HG03066 (cell line): Measurements from ENCODE around the gene P3H2.
"Not testable (repeated sequence)": the region's sequence is repeated elsewhere in the genome, so short reads cannot be mapped to it uniquely, and the experiment has no call there.

ENCODE experiments used
- ATAC-seq: cut with Tn5 transposase; IDR thresholded peaks from one replicate; pipeline ENCODE4 v1.9.1; 2021; ENCODE audit warnings: low read depth; ENCODE audit not compliant: unreplicated experiment

P3H2 gene

DNA sequence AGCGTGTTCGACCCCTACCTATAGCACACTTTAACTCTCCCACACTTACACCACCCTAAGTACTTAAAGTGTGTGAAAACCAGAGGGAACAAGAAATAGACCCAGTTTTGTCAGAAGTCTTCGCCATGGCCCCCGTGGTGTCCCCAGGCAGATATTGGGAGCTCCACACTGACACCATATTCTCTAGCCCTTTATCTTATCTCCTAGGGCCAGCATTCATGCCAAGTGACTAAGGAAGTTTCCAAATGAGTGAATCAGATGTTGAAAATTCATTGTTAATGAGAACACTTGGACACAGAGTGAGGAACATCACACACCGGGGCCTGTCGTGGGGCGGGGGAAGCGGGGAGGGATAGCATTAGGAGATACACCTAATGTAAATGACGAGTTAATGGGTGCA, 31.8 kb downstream of the P3H2 start:
- no peak for ATAC-seq

DNA sequence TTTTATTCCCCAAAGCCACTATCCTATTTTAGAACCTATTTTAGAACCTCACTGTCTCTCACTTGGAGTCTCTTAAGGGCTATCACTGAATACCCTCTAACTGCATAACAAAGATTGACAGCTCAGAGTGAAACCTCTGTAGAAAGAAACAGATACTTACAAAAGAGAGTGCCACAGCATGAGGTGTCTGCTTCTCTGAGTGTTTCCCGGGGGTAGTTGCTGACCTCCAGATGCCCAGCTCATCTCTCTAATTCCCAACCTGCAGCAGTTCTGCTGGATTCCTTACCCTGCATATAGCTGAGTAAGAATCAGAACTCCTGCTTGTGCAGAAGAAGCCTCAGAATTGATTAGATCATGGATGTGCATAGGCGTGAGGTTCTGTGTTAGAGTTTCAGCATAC, 34.5 kb downstream of the P3H2 start:
- peak; percentile 76 for ATAC-seq

DNA sequence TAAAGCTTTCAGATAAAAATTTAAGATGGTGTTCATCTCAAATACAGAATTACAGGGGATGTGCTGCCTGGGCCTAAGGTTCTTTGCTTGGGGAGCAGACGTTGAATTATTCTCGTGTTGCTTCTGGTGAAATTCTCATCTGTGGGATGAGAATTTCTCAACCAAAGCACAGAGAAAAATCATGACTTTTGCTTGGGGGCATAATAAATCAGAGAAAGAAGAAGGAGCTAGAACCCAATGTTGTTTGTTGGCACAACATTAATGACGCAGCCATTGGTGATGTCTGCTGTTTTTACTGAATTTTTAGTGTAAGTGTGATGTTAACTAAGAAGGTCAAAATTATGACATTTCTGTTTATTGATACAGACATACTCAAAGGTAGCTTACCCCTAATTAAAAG, 35.7 kb downstream of the P3H2 start:
- ATAC-seq: no peak

DNA sequence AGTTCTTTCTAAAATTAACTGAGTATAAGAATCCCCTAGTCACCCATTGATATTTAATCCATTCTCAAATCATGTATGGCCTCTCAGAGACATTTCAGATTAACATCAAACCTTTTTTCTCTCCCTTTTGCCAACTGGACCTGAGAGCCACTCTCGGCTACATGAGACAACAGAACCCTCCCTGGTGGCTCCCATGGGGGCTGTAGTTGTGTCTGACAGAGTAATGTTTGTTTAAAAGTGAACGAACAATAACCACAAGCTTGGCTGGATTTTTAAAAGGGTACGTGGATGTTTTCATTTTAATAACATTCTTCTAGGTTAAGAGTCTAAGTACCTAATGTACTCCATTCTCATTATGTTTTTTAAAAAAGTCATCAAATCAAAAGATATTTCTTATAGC, 37.1 kb downstream of the P3H2 start:
- no peak for ATAC-seq

DNA sequence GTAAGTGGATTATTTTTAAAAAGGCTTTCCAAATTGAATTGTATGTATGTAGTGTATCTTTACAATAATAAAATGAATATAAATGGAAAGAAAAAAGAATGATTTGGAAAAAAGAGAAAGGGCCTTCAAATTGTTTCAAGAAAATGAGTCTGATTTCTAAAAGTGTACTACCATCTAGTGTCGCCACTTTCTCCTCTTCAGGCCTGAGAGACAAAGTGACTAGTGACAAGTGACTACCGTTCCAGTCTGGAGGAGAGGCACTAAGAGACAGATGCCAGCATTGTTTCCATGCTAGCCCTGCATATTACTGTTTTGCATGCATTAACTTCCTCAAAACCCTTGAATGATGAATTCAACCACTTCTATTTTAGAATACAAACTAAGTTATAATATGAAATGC, 39.3 kb downstream of the P3H2 start:
- no peak for ATAC-seq

- ATAC-seq: not testable (repeated sequence)
These were observed 41.5 kb downstream of the P3H2 start for GRCh38 chr3:190079173-190079572.

- no peak for ATAC-seq
These were observed 43.2 kb downstream of the P3H2 start for GRCh38 chr3:190077395-190078045.

DNA sequence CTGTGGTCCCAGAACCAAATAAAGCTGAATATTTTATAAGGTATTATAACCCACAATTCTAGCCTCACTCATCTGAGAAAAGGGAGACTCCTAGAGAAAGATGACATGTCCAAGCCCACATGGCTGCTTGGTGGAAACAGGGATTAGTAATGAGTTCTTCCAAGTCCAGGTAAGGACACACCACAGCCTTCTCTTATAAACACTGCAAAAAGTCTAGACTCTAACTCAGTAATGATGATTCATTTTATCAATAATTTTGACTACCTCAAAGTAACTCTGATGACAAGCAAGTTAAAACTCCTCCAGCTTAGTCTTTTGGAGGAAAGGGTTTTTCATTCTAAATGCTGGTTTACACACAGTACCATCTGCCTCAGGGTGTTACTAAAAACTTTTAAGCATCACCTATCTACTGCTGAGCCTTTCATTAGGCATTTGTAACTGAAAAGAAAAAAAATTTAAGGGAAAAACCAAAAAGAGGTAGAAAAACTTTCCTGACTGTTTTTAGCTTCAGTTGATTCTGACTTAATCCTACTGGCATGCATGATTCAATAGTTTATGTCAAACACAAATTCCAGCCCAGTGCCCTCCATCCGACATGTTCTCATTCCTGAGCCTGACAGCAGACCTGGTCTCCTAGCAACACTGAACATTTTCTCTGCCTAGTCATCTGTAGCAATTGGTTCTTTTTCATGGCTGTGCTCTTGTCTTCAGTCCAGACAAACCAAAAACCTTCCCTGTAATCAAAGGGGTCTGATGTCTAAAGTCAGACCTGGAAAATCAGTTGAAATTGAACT, 43.9 kb downstream of the P3H2 start:
- no peak for ATAC-seq

GRCh38 chr3:190076136-190076535, 44.6 kb downstream of the P3H2 start:
- no peak for ATAC-seq

DNA sequence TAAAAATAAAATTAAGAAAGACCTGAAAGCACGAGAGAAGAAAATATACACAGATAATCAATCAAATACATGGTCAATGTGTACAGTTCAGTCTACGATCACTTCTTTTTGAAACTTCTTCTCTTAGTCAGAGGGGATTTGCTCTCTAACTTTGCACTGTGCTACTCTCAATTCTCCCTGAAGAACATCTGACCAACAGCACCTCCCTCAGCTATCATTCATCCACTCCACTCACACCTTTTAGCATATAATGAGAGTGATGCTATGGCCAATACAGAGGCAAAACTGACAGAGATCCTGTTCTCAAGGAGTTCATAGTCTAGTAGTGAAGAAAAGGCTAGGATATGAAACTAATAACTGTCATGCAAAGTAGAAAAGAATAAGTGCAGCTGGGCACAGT, 45.9 kb downstream of the P3H2 start:
- no peak for ATAC-seq

GRCh38 chr3:190073264-190074008, 47.3 kb downstream of the P3H2 start:
- ATAC-seq: peak; percentile 81

GRCh38 chr3:190072856-190073255, 47.8 kb downstream of the P3H2 start:
- no peak for ATAC-seq

DNA sequence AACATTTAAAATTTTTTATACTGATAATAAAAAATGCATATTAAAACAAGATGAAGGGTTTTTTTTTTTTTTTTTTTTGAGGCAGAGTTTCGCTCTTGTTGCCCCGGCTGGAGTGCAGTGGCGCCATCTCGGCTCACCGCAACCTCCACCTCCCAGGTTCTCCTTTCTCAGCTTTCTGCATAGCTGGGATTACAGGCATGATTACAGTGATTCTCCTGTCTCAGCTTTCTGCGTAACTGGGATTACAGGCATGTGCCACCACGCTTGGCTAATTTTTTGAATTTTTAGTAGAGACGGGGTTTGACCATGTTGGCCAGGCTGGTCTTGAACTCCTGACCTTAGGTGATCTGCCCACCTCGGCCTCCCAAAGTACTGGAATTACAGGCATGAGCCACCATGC, 48.8 kb downstream of the P3H2 start:
- not testable (repeated sequence) for ATAC-seq

DNA sequence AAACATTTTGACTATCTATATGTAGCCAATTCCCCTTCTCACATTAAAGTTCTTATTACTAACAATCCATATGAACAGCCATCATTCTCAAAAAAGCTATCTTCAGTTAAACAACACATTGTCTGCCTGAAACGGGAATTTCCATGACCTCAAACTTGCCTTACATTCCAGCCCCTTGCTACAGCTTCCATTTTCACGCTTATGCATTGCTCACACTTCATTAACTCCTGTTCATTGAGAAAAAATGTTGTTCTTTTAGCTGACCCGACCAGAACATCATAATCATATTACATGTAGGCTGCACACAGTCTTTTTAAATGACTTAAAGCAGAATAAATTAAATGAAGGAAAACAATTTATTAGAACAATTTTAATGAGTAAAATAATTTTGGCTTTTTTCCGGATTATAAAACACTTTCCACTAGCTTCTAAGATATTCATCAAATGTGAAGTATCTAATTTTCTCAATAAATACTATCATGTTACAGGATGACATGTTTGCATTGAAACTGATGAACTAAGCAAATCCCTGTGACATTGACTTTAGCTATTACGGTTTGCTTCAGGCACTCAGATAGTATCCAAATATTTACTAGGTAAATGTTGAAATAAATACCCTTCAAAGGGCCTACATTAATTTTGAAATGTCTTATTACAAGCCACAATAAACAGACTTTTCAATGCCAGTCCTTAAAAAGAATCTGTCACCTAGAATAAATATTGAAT, 49.9 kb downstream of the P3H2 start:
- no peak for ATAC-seq

- ATAC-seq: no peak
These were observed 55.5 kb downstream of the P3H2 start for GRCh38 chr3:190065204-190065603.

DNA sequence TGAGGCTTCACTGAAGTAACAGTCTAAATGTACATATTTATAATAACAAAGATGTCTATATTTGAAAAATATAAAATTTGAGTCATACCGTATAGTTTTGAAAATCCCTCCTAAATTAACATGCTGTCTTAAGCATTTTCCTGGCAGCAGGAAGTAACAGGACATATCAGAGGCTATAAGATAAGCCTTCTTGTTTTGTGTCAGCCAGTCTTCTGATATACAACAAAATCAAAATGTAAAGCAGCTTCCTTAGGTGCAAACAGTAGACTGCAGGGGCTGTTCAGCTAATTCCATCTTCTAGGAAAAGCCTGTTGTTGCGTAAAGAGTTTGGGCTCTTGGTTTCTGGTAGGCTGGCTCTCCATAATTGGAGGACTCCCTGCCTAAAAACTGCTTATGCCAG, 56.0 kb downstream of the P3H2 start:
- no peak for ATAC-seq

GRCh38 chr3:190064112-190064511, 56.6 kb downstream of the P3H2 start:
- ATAC-seq: no peak

GRCh38 chr3:190063490-190063889, 57.2 kb downstream of the P3H2 start:
- ATAC-seq: no peak

- no peak for ATAC-seq
These were observed 60.4 kb downstream of the P3H2 start for GRCh38 chr3:190060192-190060775.

GRCh38 chr3:190059242-190059590, 61.5 kb downstream of the P3H2 start:
- ATAC-seq: no peak
